ENCODE results near the gene GABRA4.

- no peak for TF ChIP-seq POLR2A (IDR thresholded peaks at IDR 0.05)
- no peak for TF ChIP-seq CTCF (IDR thresholded peaks at IDR 0.05)
Measured at GRCh38 chr4:46952451-46952850, 40.9 kb downstream of the GABRA4 start.
